Left ventricle myocardium inferior (tissue), 1 donor: ENCODE results near the gene SMCHD1. TPM values are rescaled to one million over a fixed set of nuclear protein-coding genes. Genes with fewer than 3 reads are reported as not detected.
A peak's percentile ranks its signal among the peaks of the same experiment; 100 is the strongest.

Source experiments
- DNase-seq: peaks from one replicate; pipeline ENCODE4 v3.0.0-alpha.2; 2020
- H3K27ac ChIP-seq: fragments of 200-600 bp; replicated peaks from 2 replicates; pipeline ENCODE4 v1.8.0; 2021
- H3K27me3 ChIP-seq: fragments of 200-600 bp; 2 replicates; pipeline ENCODE4 v1.8.0; 2021; ENCODE audit warnings: low read depth
- H3K36me3 ChIP-seq: fragments of 200-600 bp; 2 replicates; pipeline ENCODE4 v1.8.0; 2021
- H3K4me1 ChIP-seq: fragments of 200-600 bp; 2 replicates; pipeline ENCODE4 v1.8.0; 2021
- H3K4me3 ChIP-seq: fragments of 200-600 bp; 2 replicates; pipeline ENCODE4 v1.8.0; 2021; ENCODE audit warnings: mild to moderate bottlenecking, moderate library complexity
- H3K9me3 ChIP-seq: fragments of 200-600 bp; replicated peaks from 2 replicates; pipeline ENCODE4 v1.8.0; 2021
- intact Hi-C: fragments of 100-400 bp; cut with micrococcal nuclease; formaldehyde crosslinking; loops from one replicate; pipeline ENCODE4 v1.11.0; 2022
- total RNA-seq: library from RNA; stranded (reverse); fragmentation: NEBNext Ultra II Directional; extraction: Animal tissue kit (Norgen Biotek cat#: 25700); gene quantifications from one replicate; pipeline ENCODE4 v1.2.1, GENCODE V29; 2021
- TF ChIP-seq, protein P1 (sequence below): fragments of 200-600 bp; IDR thresholded peaks from 2 replicates; pipeline ENCODE4 v1.8.0; 2021; ENCODE audit warnings: antibody characterized with exemption, mild to moderate bottlenecking, borderline replicate concordance
- donor health status: DM: no; HTN: yes; CAD: no; lungs with severe emphysema.

The SMCHD1 gene
- total RNA-seq, 1 donor from 2014 or later: 26.6 TPM

DNA sequence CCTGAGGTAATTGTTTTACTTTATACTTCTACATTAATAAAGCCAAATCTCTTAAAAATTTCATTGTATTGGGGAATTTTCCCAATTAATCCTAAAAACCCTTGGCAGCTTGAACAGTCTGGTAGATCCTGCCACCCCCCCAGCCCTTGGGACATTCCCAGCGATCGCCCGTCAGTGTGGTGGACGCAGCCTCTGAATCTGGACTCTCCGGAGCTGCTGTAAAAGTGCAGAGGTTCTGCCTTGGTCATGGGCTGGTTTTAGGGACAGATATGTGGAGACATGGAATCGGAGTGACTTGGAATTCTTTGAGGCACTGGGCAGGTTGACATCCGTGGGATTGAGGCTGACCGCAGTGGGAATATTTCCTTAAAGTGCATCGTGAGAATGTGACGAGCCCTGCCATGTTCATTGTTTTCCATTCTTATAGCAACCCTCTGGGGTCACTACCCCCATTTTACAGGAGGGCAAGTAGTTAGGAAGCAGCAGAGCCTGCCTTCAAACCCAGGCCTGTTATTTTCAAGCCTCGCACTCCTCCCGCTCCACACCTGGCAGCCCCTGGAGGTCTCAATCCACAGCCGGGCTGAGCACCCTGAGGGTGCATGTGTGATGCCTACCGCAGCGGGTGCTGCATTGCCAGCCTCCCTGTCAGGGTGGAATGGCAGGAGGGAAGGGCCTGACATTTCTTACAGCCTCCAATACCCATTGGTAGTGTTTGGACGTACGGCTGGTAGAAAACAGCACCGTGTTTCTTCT lies 197.8 kb downstream of the SMCHD1 start:
- no peak for DNase-seq
- Histone ChIP-seq H3K27me3 (peaks cover 29% of the 10 kb centered on the region), H3K36me3 (no peaks in the 10 kb centered on the region), H3K9me3 (no peaks in the 10 kb centered on the region), H3K27ac (peak overlapping the region; percentile 28), H3K4me1 (peaks cover 38% of the 10 kb centered on the region), H3K4me3 (no peak overlapping the region)
- intact Hi-C loops: no loop called here
- TF ChIP-seq, protein P1, sequence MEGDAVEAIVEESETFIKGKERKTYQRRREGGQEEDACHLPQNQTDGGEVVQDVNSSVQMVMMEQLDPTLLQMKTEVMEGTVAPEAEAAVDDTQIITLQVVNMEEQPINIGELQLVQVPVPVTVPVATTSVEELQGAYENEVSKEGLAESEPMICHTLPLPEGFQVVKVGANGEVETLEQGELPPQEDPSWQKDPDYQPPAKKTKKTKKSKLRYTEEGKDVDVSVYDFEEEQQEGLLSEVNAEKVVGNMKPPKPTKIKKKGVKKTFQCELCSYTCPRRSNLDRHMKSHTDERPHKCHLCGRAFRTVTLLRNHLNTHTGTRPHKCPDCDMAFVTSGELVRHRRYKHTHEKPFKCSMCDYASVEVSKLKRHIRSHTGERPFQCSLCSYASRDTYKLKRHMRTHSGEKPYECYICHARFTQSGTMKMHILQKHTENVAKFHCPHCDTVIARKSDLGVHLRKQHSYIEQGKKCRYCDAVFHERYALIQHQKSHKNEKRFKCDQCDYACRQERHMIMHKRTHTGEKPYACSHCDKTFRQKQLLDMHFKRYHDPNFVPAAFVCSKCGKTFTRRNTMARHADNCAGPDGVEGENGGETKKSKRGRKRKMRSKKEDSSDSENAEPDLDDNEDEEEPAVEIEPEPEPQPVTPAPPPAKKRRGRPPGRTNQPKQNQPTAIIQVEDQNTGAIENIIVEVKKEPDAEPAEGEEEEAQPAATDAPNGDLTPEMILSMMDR: no peak

DNA sequence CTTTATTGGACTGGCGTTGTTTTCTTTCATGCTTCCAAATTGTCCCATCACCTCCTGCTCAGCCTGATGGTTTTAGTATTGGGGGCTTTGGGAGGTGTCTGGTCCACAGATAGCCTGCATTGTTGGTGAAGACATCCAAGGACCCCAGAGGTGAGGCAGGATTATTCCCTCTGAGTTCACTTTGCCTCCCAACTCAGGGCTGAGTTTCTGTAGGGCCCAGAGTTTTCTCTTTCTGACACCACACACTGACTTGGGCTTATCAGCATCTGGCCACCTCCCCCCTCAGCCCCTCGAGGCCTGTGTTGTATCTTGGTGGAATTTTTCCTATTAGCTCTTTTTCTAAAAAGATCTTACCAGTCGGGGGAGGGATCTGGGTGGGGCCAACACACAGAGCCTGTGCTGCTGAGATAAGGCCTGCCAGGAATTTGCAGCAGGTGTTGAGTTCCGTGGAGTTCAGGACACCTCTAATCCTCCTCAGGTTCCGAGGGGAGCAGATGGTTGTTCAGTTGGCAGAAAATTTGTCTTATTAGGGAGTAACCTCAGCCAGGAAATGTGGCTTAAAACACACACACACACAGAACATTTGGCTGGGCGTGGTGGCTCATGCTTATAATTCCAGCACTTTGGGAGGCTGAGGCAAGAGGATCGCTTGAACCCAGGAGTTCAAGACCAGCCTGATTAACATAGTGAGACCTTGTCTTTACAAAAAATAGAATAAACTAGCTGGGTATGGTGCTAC lies 198.6 kb downstream of the SMCHD1 start:
- H3K27me3 ChIP-seq: peaks cover 22% of the 10 kb centered on the region
- TF ChIP-seq, protein P1: no peak
- no peaks in the 10 kb centered on the region for H3K9me3 ChIP-seq
- H3K27ac ChIP-seq: peak overlapping the region; percentile 28
- no peak for DNase-seq
- H3K36me3 ChIP-seq: no peaks in the 10 kb centered on the region
- intact Hi-C loops: no loop called here
- peaks cover 36% of the 10 kb centered on the region for H3K4me1 ChIP-seq
- no peak overlapping the region for H3K4me3 ChIP-seq

Other genes with a start within 250 kb of the SMCHD1 start
- 7.8 TPM for gene METTL4, start 84.2 kb upstream of the SMCHD1 start, total RNA-seq
- 0.55 TPM for gene NDC80, start 84.2 kb upstream of the SMCHD1 start, total RNA-seq
- 12.4 TPM for gene EMILIN2, start 191.3 kb downstream of the SMCHD1 start, total RNA-seq